Liver (tissue), 9 donors: ENCODE measurements around the gene STC2. TPM values are rescaled to one million over a fixed set of nuclear protein-coding genes. Genes with fewer than 3 reads are reported as not detected.

Experiments
- DNase-seq: peaks from one replicate; pipeline ENCODE4 v3.0.0-alpha.2; 2017; ENCODE audit warnings: low spot score
- H3K27ac ChIP-seq, 2 donors: one replicate each; pipeline ENCODE4 v1.7.0; 2013; ENCODE audit warnings: inconsistent platforms in 2 of 2, low read length in 2 of 2, control low read depth in 1 of 2, low read depth in 1 of 2, mild to moderate bottlenecking in 1 of 2
- H3K27me3 ChIP-seq, 4 donors: one replicate each; pipeline versions ENCODE4 v1.6.1 to v1.7.0; 2013; ENCODE audit warnings: low read length in 3 of 4, inconsistent platforms in 1 of 4, mild to moderate bottlenecking in 1 of 4, moderate library complexity in 1 of 4; ENCODE audit not compliant: control insufficient read depth in 4 of 4, insufficient read depth in 4 of 4
- H3K36me3 ChIP-seq, 4 donors: one replicate each; pipeline versions ENCODE4 v1.6.1 to v1.7.0; 2013; ENCODE audit warnings: low read length in 3 of 4, mild to moderate bottlenecking in 3 of 4, low read depth in 1 of 4, moderate library complexity in 1 of 4; ENCODE audit not compliant: control insufficient read depth in 4 of 4, insufficient read depth in 3 of 4
- H3K4me1 ChIP-seq, 4 donors: one replicate each; pipeline versions ENCODE4 v1.6.1 to v1.7.0; 2013; ENCODE audit warnings: low read length in 3 of 4, mild to moderate bottlenecking in 3 of 4, moderate library complexity in 1 of 4; ENCODE audit not compliant: control insufficient read depth in 4 of 4, insufficient read depth in 4 of 4
- H3K4me3 ChIP-seq, 3 donors: one replicate each; pipeline versions ENCODE4 v1.6.1 to v1.7.0; 2013; ENCODE audit warnings: low read length in 3 of 3, control low read depth in 1 of 3, low read depth in 1 of 3, mild to moderate bottlenecking in 1 of 3
- H3K9ac ChIP-seq, 2 donors: one replicate each; pipeline ENCODE4 v1.7.0; 2013; ENCODE audit warnings: low read length in 2 of 2, mild to moderate bottlenecking in 2 of 2, moderate library complexity in 2 of 2, control low read depth in 1 of 2, low read depth in 1 of 2
- H3K9me3 ChIP-seq, 4 donors: one replicate each; pipeline versions ENCODE4 v1.6.1 to v1.7.0; 2013; ENCODE audit warnings: low read length in 3 of 4; ENCODE audit not compliant: control insufficient read depth in 4 of 4
- ATF3 ChIP-seq: IDR thresholded peaks from 2 replicates; pipeline ENCODE4 v1.6.1; 2016; ENCODE audit warnings: antibody characterized with exemption
- CTCF ChIP-seq: fragments of 150-350 bp; IDR thresholded peaks from 2 replicates; pipeline ENCODE4 v1.5.1; 2017; ENCODE audit warnings: improper control_type of control experiment, low read depth, low read length; ENCODE audit not compliant: missing input control
- EGR1 ChIP-seq, 2 donors: IDR thresholded peaks; 2 replicates each; pipeline ENCODE4 v1.6.1; 2016 to 2018; ENCODE audit warnings: antibody characterized with exemption in 2 of 2, low read depth in 2 of 2
- FOXA1 ChIP-seq: IDR thresholded peaks from 2 replicates; pipeline ENCODE4 v1.6.1; 2016; ENCODE audit warnings: antibody characterized with exemption
- FOXA2 ChIP-seq: IDR thresholded peaks from 2 replicates; pipeline ENCODE4 v1.6.1; 2016; ENCODE audit warnings: antibody characterized with exemption
- GABPA ChIP-seq, 2 donors: IDR thresholded peaks in 1 of 2; conservative IDR thresholded peaks in 1 of 2; 2 replicates each; pipeline ENCODE4 v1.6.1; 2016; ENCODE audit warnings: antibody characterized with exemption in 2 of 2, mild to moderate bottlenecking in 1 of 2, moderate library complexity in 1 of 2
- HNF4A ChIP-seq, 2 donors: conservative IDR thresholded peaks; 2 replicates each; pipeline ENCODE4 v1.6.1; 2016; ENCODE audit warnings: antibody characterized with exemption in 2 of 2, mild to moderate bottlenecking in 2 of 2
- HNF4G ChIP-seq: IDR thresholded peaks from 2 replicates; pipeline ENCODE4 v1.6.1; 2016; ENCODE audit warnings: antibody characterized with exemption
- JUND ChIP-seq, 2 donors: IDR thresholded peaks; 2 replicates each; pipeline ENCODE4 v1.6.1; 2016; ENCODE audit warnings: antibody characterized with exemption in 2 of 2
- MAX ChIP-seq: IDR thresholded peaks from 2 replicates; pipeline ENCODE4 v1.6.1; 2016; ENCODE audit warnings: antibody characterized with exemption
- NR2F2 ChIP-seq: IDR thresholded peaks from 2 replicates; pipeline ENCODE4 v1.6.1; 2016; ENCODE audit warnings: antibody characterized with exemption
- RAD21 ChIP-seq, 2 donors: IDR thresholded peaks; 2 replicates each; pipeline ENCODE4 v1.6.1; 2016; ENCODE audit warnings: antibody characterized with exemption in 2 of 2, mild to moderate bottlenecking in 2 of 2
- REST ChIP-seq: IDR thresholded peaks from 2 replicates; pipeline ENCODE4 v1.6.1; 2016; ENCODE audit warnings: antibody characterized with exemption, mild to moderate bottlenecking
- RXRA ChIP-seq, 2 donors: IDR thresholded peaks; 2 replicates each; pipeline ENCODE4 v1.6.1; 2017 to 2018; ENCODE audit warnings: antibody characterized with exemption in 2 of 2, mild to moderate bottlenecking in 1 of 2
- SP1 ChIP-seq: IDR thresholded peaks from 2 replicates; pipeline ENCODE4 v1.6.1; 2018; ENCODE audit warnings: antibody characterized with exemption, mild to moderate bottlenecking
- TAF1 ChIP-seq: conservative IDR thresholded peaks from 2 replicates; pipeline ENCODE4 v1.6.1; 2016; ENCODE audit warnings: antibody characterized with exemption, mild to moderate bottlenecking
- YY1 ChIP-seq: IDR thresholded peaks from 2 replicates; pipeline ENCODE4 v1.6.1; 2016; ENCODE audit warnings: antibody characterized with exemption, mild to moderate bottlenecking
- ZBTB33 ChIP-seq: IDR thresholded peaks from 2 replicates; pipeline ENCODE4 v1.6.1; 2016; ENCODE audit warnings: antibody characterized with exemption
- WGBS: extraction: QIAGEN DNeasy Blood & Tissue Kit; methylation state at CpG from one replicate; pipeline ENCODE4 v1.1.7; 2013; 5-methylcytosine and 5-hydroxymethylcytosine counted together
- polyA plus RNA-seq, 2 donors: library from polyadenylated mRNA; stranded (reverse) in 1 of 2; unstranded in 1 of 2; fragments of 200-250 nt in 1 of 2; fragments of >200 nt in 1 of 2; fragmentation: Nextera tagmentation in 1 of 2; extraction: Ambion mirVana in 1 of 2; gene quantifications; one replicate each; pipeline versions ENCODE4 v1.2.1 to v1.2.3, GENCODE V29; 2013 to 2015
- total RNA-seq, 2 donors: library from RNA; depleted of rRNA; stranded (reverse); fragments of >200 nt; gene quantifications; one replicate each; pipeline ENCODE4 v1.2.3, GENCODE V29; 2014
- donor health status: healthy.
- donor health status: healthy.
- donor health status: healthy.
- donor health status: healthy.
- donor health status: healthy.

STC2 gene
- total and polyA plus RNA-seq, 4 donors, result 0.04 to 0.18 (median 0.17) TPM; not detected in 1

GRCh38 chr5:173329491-173330337, 1.5 kb upstream of the STC2 start:
- Histone ChIP-seq H3K4me1 (peaks cover 11 to 25% (median 23%) of the 10 kb centered on the region in 4 donors), H3K27ac (no peak overlapping the region), H3K9me3 (no peaks in the 10 kb centered on the region), H3K27me3 (peaks cover 2 to 13% (median 10%) of the 10 kb centered on the region in 4 donors), H3K4me3 (peak overlapping the region in 1 of 3 donors; percentile 24), H3K9ac (no peak overlapping the region), H3K36me3 (no peaks in the 10 kb centered on the region)
- TF ChIP-seq CTCF (no peak), RXRA (IDR thresholded peaks at IDR 0.05) (no peak), GABPA (IDR thresholded peaks at IDR 0.05 in 1 of 2, conservative IDR thresholded peaks at IDR 0.05 in 1 of 2) (no peak), NR2F2 (no peak), EGR1 (IDR thresholded peaks at IDR 0.05; ENCODE audit: low read depth in 2 of 2) (no peak), TAF1 (no peak), ATF3 (no peak), SP1 (no peak), REST (no peak), HNF4A (conservative IDR thresholded peaks at IDR 0.05) (no peak), RAD21 (IDR thresholded peaks at IDR 0.05) (no peak), MAX (no peak), JUND (IDR thresholded peaks at IDR 0.05) (no peak), HNF4G (no peak), FOXA1 (no peak), ZBTB33 (no peak), FOXA2 (no peak), YY1 (no peak)
- 9% methylated on average over 77 of the region's 77 CpGs for WGBS
- DNase-seq, result no peak
